ENCODE data around the gene APC. TPM values are rescaled to one million over a fixed set of nuclear protein-coding genes. Genes with fewer than 3 reads are reported as not detected.
A peak's percentile ranks its signal among the peaks of the same experiment; 100 is the strongest.
"Not testable (repeated sequence)": the region's sequence is repeated elsewhere in the genome, so short reads cannot be mapped to it uniquely, and the experiment has no call there.

APC gene
- total RNA-seq, 2 experiments from 2014 or later = 21.8 to 22.8 TPM

DNA sequence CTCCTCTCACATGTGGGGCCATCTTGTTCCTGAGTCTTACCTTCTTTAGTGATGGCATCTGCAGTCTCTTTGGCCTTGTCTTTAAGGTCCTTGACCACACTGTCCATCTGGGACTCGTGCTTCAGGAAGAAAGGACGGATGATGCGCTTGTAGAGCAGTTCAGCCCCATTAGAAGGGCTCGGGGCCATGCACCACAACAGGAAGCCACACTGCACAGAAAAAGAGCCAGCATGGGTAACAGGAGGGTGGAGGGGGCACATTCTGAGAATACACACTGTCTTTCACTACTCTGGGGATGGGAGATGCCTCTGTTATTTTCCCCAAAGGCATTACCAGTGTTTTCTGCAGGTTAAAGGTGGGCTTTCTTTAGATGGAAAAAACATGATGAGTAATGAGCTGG is 149.3 kb downstream of the APC start:
- no peaks in the 10 kb centered on the region for H3K27me3 Mint-ChIP-seq
- H3K27ac ChIP-seq (ENCODE audit: low read depth in 1 of 2, low read length in 2 of 2) = peak overlapping the region in 1 of 2 donors; percentile 8
- H3K4me1 ChIP-seq (ENCODE audit: insufficient read depth, low read length) = peaks cover 14% of the 10 kb centered on the region
- H3K4me1 Mint-ChIP-seq (ENCODE audit: low read depth) = peaks cover 32% of the 10 kb centered on the region
- POLR2A ChIA-PET = interaction anchor here (0.8 to 1.6 kb wide), 3 partner anchors 8 to 89 kb away, joined by 3 to 8 read pairs (median 4); partner anchors contain the start of gene DCP2
- H3K9me3 Mint-ChIP-seq = no peaks in the 10 kb centered on the region
- peak; percentile 54 for ATAC-seq (ENCODE audit: poor library complexity)
- H3K4me3 Mint-ChIP-seq = no peak overlapping the region
- peaks cover 12% of the 10 kb centered on the region for H3K36me3 Mint-ChIP-seq (ENCODE audit: low read depth)
- CTCF ChIA-PET = interaction anchor here (1.1 kb wide), 1 partner anchor 8 kb away, joined by 3 read pairs; no protein-coding TSS in a partner anchor
- H3K27me3 ChIP-seq (ENCODE audit: control insufficient read depth in 1 of 2, insufficient read depth in 2 of 2, low read length in 2 of 2) = no peaks in the 10 kb centered on the region
- H3K4me3 ChIP-seq (ENCODE audit: low read length) = no peak overlapping the region
- peaks cover 55% of the 10 kb centered on the region for H3K36me3 ChIP-seq (ENCODE audit: insufficient read depth, low read length)
- peak in 6 of 14 experiments; percentile 8 to 43 (median 12) for DNase-seq
- no peaks in the 10 kb centered on the region for H3K9me3 ChIP-seq (ENCODE audit: control insufficient read depth in 1 of 2, insufficient read depth in 1 of 2, low read length in 2 of 2)
- peak overlapping the region; percentile 66 for H3K27ac Mint-ChIP-seq
- TF ChIP-seq, protein P1, sequence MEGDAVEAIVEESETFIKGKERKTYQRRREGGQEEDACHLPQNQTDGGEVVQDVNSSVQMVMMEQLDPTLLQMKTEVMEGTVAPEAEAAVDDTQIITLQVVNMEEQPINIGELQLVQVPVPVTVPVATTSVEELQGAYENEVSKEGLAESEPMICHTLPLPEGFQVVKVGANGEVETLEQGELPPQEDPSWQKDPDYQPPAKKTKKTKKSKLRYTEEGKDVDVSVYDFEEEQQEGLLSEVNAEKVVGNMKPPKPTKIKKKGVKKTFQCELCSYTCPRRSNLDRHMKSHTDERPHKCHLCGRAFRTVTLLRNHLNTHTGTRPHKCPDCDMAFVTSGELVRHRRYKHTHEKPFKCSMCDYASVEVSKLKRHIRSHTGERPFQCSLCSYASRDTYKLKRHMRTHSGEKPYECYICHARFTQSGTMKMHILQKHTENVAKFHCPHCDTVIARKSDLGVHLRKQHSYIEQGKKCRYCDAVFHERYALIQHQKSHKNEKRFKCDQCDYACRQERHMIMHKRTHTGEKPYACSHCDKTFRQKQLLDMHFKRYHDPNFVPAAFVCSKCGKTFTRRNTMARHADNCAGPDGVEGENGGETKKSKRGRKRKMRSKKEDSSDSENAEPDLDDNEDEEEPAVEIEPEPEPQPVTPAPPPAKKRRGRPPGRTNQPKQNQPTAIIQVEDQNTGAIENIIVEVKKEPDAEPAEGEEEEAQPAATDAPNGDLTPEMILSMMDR (IDR thresholded peaks at IDR 0.05) = no peak
- intact Hi-C loops (cut with DNase I, micrococcal nuclease) = no loop called here

- H3K9me3 Mint-ChIP-seq; H3K4me1 ChIP-seq (ENCODE audit: insufficient read depth, low read length); intact Hi-C loops (cut with DNase I, micrococcal nuclease); DNase-seq; H3K27ac Mint-ChIP-seq; H3K27me3 Mint-ChIP-seq; POLR2A ChIA-PET; H3K27me3 ChIP-seq (ENCODE audit: control insufficient read depth in 1 of 2, insufficient read depth in 2 of 2, low read length in 2 of 2); H3K4me3 ChIP-seq (ENCODE audit: low read length); ATAC-seq (ENCODE audit: poor library complexity); H3K9me3 ChIP-seq (ENCODE audit: control insufficient read depth in 1 of 2, insufficient read depth in 1 of 2, low read length in 2 of 2); H3K27ac ChIP-seq (ENCODE audit: low read depth in 1 of 2, low read length in 2 of 2); H3K4me3 Mint-ChIP-seq: not testable (repeated sequence)
- CTCF ChIA-PET = interaction anchor here (1.3 kb wide), 1 partner anchor 44 kb away, joined by 4 read pairs; no protein-coding TSS in a partner anchor
- peaks cover 28% of the 10 kb centered on the region for H3K36me3 ChIP-seq (ENCODE audit: insufficient read depth, low read length)
- H3K36me3 Mint-ChIP-seq (ENCODE audit: low read depth) = peaks cover 45% of the 10 kb centered on the region
- peaks cover 33% of the 10 kb centered on the region for H3K4me1 Mint-ChIP-seq (ENCODE audit: low read depth)
These were observed 154.4 kb downstream of the APC start for GRCh38 chr5:112892066-112892465.

DNA sequence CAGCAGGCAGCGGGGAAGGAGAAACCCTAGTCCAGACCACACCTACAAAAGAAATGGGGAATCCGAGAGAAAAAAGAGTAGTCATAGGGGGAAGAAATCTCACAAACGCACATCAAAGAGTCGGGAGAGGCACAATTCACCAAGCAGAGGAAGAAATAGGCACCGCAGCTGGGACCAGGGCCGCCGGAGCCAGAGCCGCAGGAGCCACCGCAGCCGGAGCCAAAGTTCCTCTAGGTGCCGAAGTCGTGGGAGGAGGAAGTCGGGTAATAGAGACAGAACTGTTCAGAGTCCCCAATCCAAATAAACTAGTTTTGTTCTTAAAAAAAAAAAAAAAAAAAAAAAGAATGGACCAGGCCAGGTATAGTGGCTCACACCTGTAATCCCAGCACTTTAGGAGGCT is 155.1 kb downstream of the APC start:
- TF ChIP-seq, protein P1 (IDR thresholded peaks at IDR 0.05) = no peak
- Histone ChIP-seq H3K36me3 (ENCODE audit: insufficient read depth, low read length) (peaks cover 26% of the 10 kb centered on the region), H3K27me3 (ENCODE audit: control insufficient read depth in 1 of 2, insufficient read depth in 2 of 2, low read length in 2 of 2) (no peaks in the 10 kb centered on the region), H3K4me3 (ENCODE audit: low read length) (no peak overlapping the region), H3K9me3 (ENCODE audit: control insufficient read depth in 1 of 2, insufficient read depth in 1 of 2, low read length in 2 of 2) (no peaks in the 10 kb centered on the region), H3K4me1 (ENCODE audit: insufficient read depth, low read length) (peaks cover 8% of the 10 kb centered on the region), H3K27ac (ENCODE audit: low read depth in 1 of 2, low read length in 2 of 2) (no peak overlapping the region)
- Mint-ChIP-seq H3K4me3 (no peak overlapping the region), H3K36me3 (ENCODE audit: low read depth) (peaks cover 52% of the 10 kb centered on the region), H3K27ac (no peak overlapping the region), H3K27me3 (no peaks in the 10 kb centered on the region), H3K4me1 (ENCODE audit: low read depth) (peaks cover 26% of the 10 kb centered on the region), H3K9me3 (no peaks in the 10 kb centered on the region)
- DNase-seq = no peak
- ChIA-PET POLR2A (no interaction called here), CTCF (interaction anchor here (1.3 kb wide), 1 partner anchor 45 kb away, joined by 4 read pairs; no protein-coding TSS in a partner anchor)
- intact Hi-C loops (cut with DNase I, micrococcal nuclease) = no loop called here
- no peak for ATAC-seq (ENCODE audit: poor library complexity)

DNA sequence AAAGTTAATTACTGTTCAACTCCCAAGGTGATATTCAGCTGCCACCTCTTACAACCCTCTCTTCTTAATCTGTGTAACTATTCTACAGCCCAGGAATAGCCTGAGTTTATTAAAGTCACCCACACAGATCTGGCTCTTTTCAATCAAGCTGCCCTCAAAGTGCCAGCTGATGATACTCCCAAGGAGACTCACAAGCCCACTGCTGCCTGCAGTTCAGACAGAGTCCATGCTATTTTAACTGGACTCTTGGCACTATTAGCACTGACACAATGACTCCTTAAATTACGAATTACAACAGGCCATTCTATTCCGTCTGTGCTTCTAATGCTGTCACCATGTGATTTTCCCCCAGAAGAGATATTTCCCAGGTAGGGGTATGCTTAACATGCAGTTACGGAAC is 158.0 kb downstream of the APC start:
- CTCF ChIA-PET = interaction anchor here (1.3 to 2.1 kb wide), 4 partner anchors 17 to 35 kb away, joined by 3 to 5 read pairs (median 4); partner anchors contain the start of genes REEP5 and SRP19
- H3K4me3 ChIP-seq (ENCODE audit: low read length) = no peak overlapping the region
- Mint-ChIP-seq H3K4me3 (no peak overlapping the region), H3K4me1 (ENCODE audit: low read depth) (peaks cover 14% of the 10 kb centered on the region), H3K9me3 (no peaks in the 10 kb centered on the region), H3K27ac (no peak overlapping the region), H3K36me3 (ENCODE audit: low read depth) (peaks cover 71% of the 10 kb centered on the region), H3K27me3 (no peaks in the 10 kb centered on the region)
- H3K27me3 ChIP-seq (ENCODE audit: control insufficient read depth in 1 of 2, insufficient read depth in 2 of 2, low read length in 2 of 2) = no peaks in the 10 kb centered on the region
- H3K36me3 ChIP-seq (ENCODE audit: insufficient read depth, low read length) = peaks cover 45% of the 10 kb centered on the region
- intact Hi-C loops (cut with DNase I, micrococcal nuclease) = no loop called here
- H3K9me3 ChIP-seq (ENCODE audit: control insufficient read depth in 1 of 2, insufficient read depth in 1 of 2, low read length in 2 of 2) = no peaks in the 10 kb centered on the region
- ATAC-seq (ENCODE audit: poor library complexity) (no peak), DNase-seq (no peak)
- POLR2A ChIA-PET = interaction anchor here (1.1 to 1.5 kb wide), 2 partner anchors 8 to 26 kb away, joined by 3 to 4 read pairs; partner anchors contain the start of gene REEP5
- H3K4me1 ChIP-seq (ENCODE audit: insufficient read depth, low read length) = peaks cover 2% of the 10 kb centered on the region
- no peak overlapping the region for H3K27ac ChIP-seq (ENCODE audit: low read depth in 1 of 2, low read length in 2 of 2)
- TF ChIP-seq, protein P1 (IDR thresholded peaks at IDR 0.05) = no peak

Data from CD4-positive, alpha-beta T cell (primary cell).